ENCODE measurements around the gene POFUT2.

- no peak for TF ChIP-seq RNF2 (IDR thresholded peaks at IDR 0.05; ENCODE audit: borderline replicate concordance, low read depth)
- TF ChIP-seq, protein P1, sequence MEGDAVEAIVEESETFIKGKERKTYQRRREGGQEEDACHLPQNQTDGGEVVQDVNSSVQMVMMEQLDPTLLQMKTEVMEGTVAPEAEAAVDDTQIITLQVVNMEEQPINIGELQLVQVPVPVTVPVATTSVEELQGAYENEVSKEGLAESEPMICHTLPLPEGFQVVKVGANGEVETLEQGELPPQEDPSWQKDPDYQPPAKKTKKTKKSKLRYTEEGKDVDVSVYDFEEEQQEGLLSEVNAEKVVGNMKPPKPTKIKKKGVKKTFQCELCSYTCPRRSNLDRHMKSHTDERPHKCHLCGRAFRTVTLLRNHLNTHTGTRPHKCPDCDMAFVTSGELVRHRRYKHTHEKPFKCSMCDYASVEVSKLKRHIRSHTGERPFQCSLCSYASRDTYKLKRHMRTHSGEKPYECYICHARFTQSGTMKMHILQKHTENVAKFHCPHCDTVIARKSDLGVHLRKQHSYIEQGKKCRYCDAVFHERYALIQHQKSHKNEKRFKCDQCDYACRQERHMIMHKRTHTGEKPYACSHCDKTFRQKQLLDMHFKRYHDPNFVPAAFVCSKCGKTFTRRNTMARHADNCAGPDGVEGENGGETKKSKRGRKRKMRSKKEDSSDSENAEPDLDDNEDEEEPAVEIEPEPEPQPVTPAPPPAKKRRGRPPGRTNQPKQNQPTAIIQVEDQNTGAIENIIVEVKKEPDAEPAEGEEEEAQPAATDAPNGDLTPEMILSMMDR (IDR thresholded peaks at IDR 0.05), result no peak
- TF ChIP-seq TP53 (CRISPR knock-in tag; IDR thresholded peaks at IDR 0.05), result no peak
- TF ChIP-seq POLR2A (IDR thresholded peaks at IDR 0.05; ENCODE audit: low read length), result no peak
- no peak for TF ChIP-seq FOSL2 (IDR thresholded peaks at IDR 0.05)
- TF ChIP-seq FOSL2 (CRISPR knock-in tag; IDR thresholded peaks at IDR 0.05), result no peak
- no peak for TF ChIP-seq JUN (IDR thresholded peaks at IDR 0.05)
- TF ChIP-seq POLR2AphosphoS2 (conservative IDR thresholded peaks at IDR 0.05; ENCODE audit: low read length), result no peak
- no peak for TF ChIP-seq HMGXB4 (CRISPR knock-in tag; IDR thresholded peaks at IDR 0.05; ENCODE audit: borderline replicate concordance)
- no peak for TF ChIP-seq HDAC2 (IDR thresholded peaks at IDR 0.05)
Measured at GRCh38 chr21:45329261-45330074, 41.8 kb upstream of the POFUT2 start.
